ENCODE results near the gene MLKL. TPM values are rescaled to one million over a fixed set of nuclear protein-coding genes. Genes with fewer than 3 reads are reported as not detected.
A peak's percentile ranks its signal among the peaks of the same experiment; 100 is the strongest.
"Not testable (repeated sequence)": the region's sequence is repeated elsewhere in the genome, so short reads cannot be mapped to it uniquely, and the experiment has no call there.

MLKL gene
- total and polyA plus RNA-seq, 2 experiments from 2014 or later: 0.18 TPM; not detected in 1

DNA sequence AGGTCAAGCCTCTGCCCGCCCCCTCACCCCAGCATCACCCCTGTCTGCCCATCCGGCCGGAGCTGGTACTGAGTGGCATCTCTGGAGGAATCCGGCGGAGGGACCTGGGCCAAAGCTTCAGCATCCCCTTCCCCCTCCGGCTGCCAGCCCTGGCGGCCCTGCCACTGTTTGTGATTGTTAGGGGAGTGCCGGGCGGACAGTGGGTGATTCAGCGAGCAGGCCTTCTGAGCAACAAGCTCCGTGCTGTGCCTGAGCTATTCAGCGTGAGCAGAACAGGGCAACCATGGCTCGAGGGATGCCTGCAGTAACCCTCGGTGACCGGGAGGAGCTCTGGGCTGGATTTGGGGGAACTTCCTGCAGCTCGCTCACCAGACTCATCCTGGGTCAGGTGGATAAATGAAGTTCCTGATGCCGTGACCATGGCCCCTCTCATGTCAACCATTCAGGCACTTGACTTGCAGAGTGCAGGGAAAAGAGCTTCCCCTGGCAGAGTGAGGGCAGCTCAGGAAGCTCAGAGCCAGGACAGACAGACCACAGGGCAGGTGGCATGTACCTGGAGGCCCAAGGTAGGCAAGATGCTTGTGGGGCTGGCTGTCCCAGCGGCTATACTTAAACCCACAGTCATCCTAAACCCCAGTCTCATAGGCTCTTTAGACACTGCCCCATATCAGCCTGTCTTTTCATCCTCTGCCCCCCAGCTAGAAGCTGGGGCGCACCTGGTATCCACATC lies 24.3 kb upstream of the MLKL start:
- peak in 1 of 2 donors; percentile 42 for DNase-seq (ENCODE audit: low read depth in 1 of 2, low spot score in 1 of 2)

DNA sequence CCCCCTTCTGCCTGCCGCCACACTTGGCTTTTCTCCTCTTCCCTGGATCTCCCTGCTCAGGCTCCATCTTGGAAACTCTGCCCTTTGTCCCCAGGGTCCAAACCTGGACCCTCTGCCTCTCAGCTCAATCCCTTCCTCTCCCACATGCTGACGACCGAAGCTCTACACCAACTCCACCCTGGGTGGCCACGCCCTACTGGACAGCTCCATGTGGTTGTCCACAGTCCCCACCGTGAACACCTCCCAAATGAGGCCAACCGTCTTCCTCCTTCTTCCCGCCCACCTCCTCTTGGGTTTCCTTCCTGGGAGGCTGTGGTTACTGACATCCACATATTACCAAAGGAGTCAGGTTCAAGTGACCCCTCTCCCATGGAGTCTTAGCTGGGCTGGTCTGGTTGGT lies 22.6 kb upstream of the MLKL start:
- no peak overlapping the region for H3K27ac ChIP-seq
- no peaks in the 10 kb centered on the region for H3K4me1 ChIP-seq (ENCODE audit: low read depth)
- no peaks in the 10 kb centered on the region for H3K27me3 ChIP-seq
- no peak for DNase-seq (ENCODE audit: low read depth in 1 of 2, low spot score in 1 of 2)
- TF ChIP-seq, protein P1, sequence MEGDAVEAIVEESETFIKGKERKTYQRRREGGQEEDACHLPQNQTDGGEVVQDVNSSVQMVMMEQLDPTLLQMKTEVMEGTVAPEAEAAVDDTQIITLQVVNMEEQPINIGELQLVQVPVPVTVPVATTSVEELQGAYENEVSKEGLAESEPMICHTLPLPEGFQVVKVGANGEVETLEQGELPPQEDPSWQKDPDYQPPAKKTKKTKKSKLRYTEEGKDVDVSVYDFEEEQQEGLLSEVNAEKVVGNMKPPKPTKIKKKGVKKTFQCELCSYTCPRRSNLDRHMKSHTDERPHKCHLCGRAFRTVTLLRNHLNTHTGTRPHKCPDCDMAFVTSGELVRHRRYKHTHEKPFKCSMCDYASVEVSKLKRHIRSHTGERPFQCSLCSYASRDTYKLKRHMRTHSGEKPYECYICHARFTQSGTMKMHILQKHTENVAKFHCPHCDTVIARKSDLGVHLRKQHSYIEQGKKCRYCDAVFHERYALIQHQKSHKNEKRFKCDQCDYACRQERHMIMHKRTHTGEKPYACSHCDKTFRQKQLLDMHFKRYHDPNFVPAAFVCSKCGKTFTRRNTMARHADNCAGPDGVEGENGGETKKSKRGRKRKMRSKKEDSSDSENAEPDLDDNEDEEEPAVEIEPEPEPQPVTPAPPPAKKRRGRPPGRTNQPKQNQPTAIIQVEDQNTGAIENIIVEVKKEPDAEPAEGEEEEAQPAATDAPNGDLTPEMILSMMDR (IDR thresholded peaks at IDR 0.05; ENCODE audit: low read depth, low read length): no peak
- no peaks in the 10 kb centered on the region for H3K36me3 ChIP-seq
- no peak overlapping the region for H3K4me3 ChIP-seq
- no peaks in the 10 kb centered on the region for H3K9me3 ChIP-seq (ENCODE audit: low read depth)

More for the DNA sequence above, 24.3 kb upstream of the MLKL start:
- Histone ChIP-seq H3K4me1 (ENCODE audit: low read depth) (no peaks in the 10 kb centered on the region), H3K9me3 (ENCODE audit: low read depth) (no peaks in the 10 kb centered on the region), H3K36me3 (no peaks in the 10 kb centered on the region), H3K27ac (no peak overlapping the region), H3K27me3 (no peaks in the 10 kb centered on the region), H3K4me3 (no peak overlapping the region)
- TF ChIP-seq, protein P1 (IDR thresholded peaks at IDR 0.05; ENCODE audit: low read depth, low read length): peak; percentile 10

DNA sequence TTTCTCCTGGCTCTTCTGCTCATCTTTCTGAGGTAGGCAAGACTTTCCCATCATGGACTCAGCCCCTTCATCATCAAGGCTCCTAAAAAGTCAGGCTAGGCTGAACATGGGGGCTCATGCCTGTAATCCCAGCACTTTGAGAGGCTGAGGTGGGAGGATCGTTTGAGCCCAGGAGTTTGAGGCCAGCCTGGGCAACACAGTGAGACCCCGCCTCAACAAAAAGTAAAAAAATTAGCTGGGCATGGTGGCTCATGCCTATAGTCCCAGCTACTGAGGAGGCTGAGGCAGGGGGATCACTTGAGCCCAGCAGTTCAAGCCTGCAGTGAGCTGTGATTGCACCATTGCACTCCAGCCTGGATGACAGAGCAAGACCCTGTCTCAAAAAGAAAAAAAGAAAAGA lies 21.5 kb upstream of the MLKL start:
- not testable (repeated sequence) for H3K27ac ChIP-seq; H3K27me3 ChIP-seq; H3K4me1 ChIP-seq (ENCODE audit: low read depth); H3K9me3 ChIP-seq (ENCODE audit: low read depth); DNase-seq (ENCODE audit: low read depth in 1 of 2, low spot score in 1 of 2); H3K4me3 ChIP-seq; H3K36me3 ChIP-seq

DNA sequence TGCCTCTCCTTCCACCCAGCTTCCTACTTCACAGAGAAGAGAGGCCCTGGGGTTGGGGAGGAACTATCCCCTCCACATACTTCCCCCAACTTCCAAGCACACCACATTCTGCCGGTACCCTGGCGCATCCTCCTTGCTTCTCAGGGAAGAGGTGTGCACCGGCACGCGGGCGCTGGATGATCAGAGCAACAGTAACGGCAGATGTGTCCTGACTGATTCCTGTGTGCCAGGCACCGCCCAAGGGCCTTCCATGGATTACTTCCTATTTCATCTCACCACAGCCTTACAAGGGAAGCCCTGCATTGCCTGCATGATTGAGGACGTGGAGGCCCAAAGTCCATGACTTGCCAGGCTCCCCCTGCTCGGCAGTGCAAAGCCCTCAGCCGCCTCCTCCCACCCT lies 21.1 kb upstream of the MLKL start:
- no peak overlapping the region for H3K27ac ChIP-seq
- no peaks in the 10 kb centered on the region for H3K36me3 ChIP-seq
- H3K9me3 ChIP-seq (ENCODE audit: low read depth): no peaks in the 10 kb centered on the region
- H3K27me3 ChIP-seq: no peaks in the 10 kb centered on the region
- no peak for DNase-seq (ENCODE audit: low read depth in 1 of 2, low spot score in 1 of 2)
- no peaks in the 10 kb centered on the region for H3K4me1 ChIP-seq (ENCODE audit: low read depth)
- H3K4me3 ChIP-seq: no peak overlapping the region
- TF ChIP-seq, protein P1 (IDR thresholded peaks at IDR 0.05; ENCODE audit: low read depth, low read length): no peak

DNA sequence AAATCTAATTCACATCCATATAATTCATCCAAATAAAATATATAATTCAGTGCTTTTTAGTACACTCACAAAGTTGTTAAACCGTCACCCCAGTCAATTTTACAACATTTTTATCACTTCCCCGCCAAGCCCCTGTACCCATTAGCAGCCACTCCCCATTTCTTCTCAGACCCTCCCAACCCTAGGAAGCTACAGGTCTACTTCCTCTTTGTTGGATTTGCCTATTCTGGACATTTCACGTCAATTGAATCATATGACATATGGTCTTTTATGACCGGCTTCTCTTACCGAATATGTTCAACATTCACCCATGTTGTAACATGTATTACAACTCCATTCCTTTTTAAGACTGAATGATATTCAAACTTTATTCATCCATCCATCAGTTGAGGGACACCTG lies 19.9 kb upstream of the MLKL start:
- H3K4me1 ChIP-seq (ENCODE audit: low read depth): no peaks in the 10 kb centered on the region
- no peaks in the 10 kb centered on the region for H3K9me3 ChIP-seq (ENCODE audit: low read depth)
- H3K4me3 ChIP-seq: no peak overlapping the region
- no peaks in the 10 kb centered on the region for H3K36me3 ChIP-seq
- no peaks in the 10 kb centered on the region for H3K27me3 ChIP-seq
- H3K27ac ChIP-seq: no peak overlapping the region
- DNase-seq (ENCODE audit: low read depth in 1 of 2, low spot score in 1 of 2): no peak
- TF ChIP-seq, protein P1 (IDR thresholded peaks at IDR 0.05; ENCODE audit: low read depth, low read length): no peak

DNA sequence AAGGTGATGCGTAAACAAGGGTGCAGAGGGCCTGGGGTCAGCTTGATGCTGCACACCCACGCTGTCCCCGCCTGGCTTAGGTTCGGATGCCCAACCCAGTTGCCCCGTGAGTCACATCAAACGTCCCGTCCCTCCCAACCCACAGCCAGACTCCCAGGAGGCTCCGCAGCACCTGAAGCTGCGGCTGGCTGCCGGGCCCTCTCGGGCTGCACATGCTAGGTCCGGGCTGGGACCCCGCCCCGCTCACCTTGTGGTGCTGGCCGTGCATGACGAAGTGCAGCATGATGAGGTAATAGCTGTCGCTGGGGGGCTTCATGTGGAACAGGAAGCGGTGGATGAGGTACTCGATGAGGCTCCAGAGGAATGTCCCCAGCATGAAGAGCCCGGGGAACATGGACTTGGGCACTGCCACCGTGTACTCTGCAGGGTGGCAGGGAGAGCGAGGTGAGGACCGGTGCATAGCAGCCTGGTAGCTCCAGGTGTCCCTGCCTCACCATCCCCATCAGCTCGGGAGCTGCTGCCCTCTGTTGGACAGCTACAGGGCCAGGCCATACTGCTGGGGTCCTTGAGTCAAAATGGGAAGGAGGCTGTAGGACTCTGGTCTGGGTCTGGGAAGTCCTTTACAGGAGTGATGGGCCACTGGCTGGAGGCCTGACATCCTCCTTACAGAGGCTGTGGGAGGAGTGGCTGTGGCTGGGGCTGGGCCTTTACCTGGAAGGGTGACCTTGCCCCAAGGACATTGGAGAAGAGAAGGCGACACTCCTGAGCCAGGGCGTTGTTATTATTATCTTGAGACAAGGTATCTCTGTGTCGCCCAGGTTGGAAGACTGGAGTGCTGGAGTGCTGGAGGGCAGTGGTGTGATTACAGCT lies 18.3 kb upstream of the MLKL start:
- TF ChIP-seq, protein P1 (IDR thresholded peaks at IDR 0.05; ENCODE audit: low read depth, low read length): no peak
- Histone ChIP-seq H3K27me3 (no peaks in the 10 kb centered on the region), H3K9me3 (ENCODE audit: low read depth) (no peaks in the 10 kb centered on the region), H3K4me3 (no peak overlapping the region), H3K36me3 (no peaks in the 10 kb centered on the region), H3K4me1 (ENCODE audit: low read depth) (no peaks in the 10 kb centered on the region), H3K27ac (no peak overlapping the region)
- DNase-seq (ENCODE audit: low read depth in 1 of 2, low spot score in 1 of 2): no peak
